T-helper 17 cell (primary cell): ENCODE data around the gene ITPR1. TPM values are rescaled to one million over a fixed set of nuclear protein-coding genes. Genes with fewer than 3 reads are reported as not detected.
"Not testable (repeated sequence)": the region's sequence is repeated elsewhere in the genome, so short reads cannot be mapped to it uniquely, and the experiment has no call there.

Experiments used
- ATAC-seq: fragments of 150-1000 bp; cut with Tn5 transposase; 2 replicates; pipeline ENCODE4 v1.10.0; 2021; ENCODE audit warnings: mild to moderate bottlenecking, moderate library complexity
- DNase-seq, 3 donors: peaks; one replicate each; pipeline versions ENCODE4 v3.0.0 to v3.0.0-alpha.2; 2020 to 2021
- H3K9me3 ChIP-seq: one replicate; pipeline ENCODE4 v1.7.0; 2013; ENCODE audit warnings: low read length, mild to moderate bottlenecking; ENCODE audit not compliant: control insufficient read depth, poor library complexity, severe bottlenecking
- H3K27ac Mint-ChIP-seq: one replicate; pipeline ENCODE4 v1.8.0; 2022; ENCODE audit warnings: mild to moderate bottlenecking, moderate library complexity, mixed read lengths
- H3K27me3 Mint-ChIP-seq: one replicate; pipeline ENCODE4 v1.8.0; 2022; ENCODE audit warnings: mixed read lengths
- H3K36me3 Mint-ChIP-seq: one replicate; pipeline ENCODE4 v1.8.0; 2022; ENCODE audit warnings: low read depth, mixed read lengths
- H3K4me1 Mint-ChIP-seq: one replicate; pipeline ENCODE4 v1.8.0; 2022; ENCODE audit warnings: mild to moderate bottlenecking, mixed read lengths
- H3K4me3 Mint-ChIP-seq: one replicate; pipeline ENCODE4 v1.8.0; 2022; ENCODE audit warnings: mild to moderate bottlenecking, moderate library complexity, mixed read lengths
- total RNA-seq, 4 donors: library from RNA in 2 of 4; stranded (reverse) in 2 of 4; gene quantifications; one replicate each; pipeline ENCODE4 v1.2.3 and lab custom pipeline; 2022 to 2026

The ITPR1 gene
- total RNA-seq (100 to 1,000 TPM in 1 of 2 donors, 10 to 100 TPM in 1; 92.0 to 102 TPM), total RNA-seq (lab: John Stamatoyannopoulos, UW) (127 to 148 reads per million in 2 donors)

GRCh38 chr3:4493014-4493940 lies at the start of gene ITPR1:
TSS of gene ITPR1 (plus strand) at chr3:4493348. CDS start at chr3:4516492, 23,144 bp downstream.
- Mint-ChIP-seq H3K27ac (peak within 1 kb of the TSS; percentile 96), H3K4me3 (peak within 1 kb of the TSS; percentile 95), H3K27me3 (peaks cover 7% of the 10 kb centered on the region), H3K4me1 (peaks cover 47% of the 10 kb centered on the region), H3K36me3 (peaks cover 4% of the 10 kb centered on the region)
- ATAC-seq (peak; percentile 91), DNase-seq (peak; percentile 93 to 97 (median 96))
- H3K9me3 ChIP-seq = no peaks in the 10 kb centered on the region

DNA sequence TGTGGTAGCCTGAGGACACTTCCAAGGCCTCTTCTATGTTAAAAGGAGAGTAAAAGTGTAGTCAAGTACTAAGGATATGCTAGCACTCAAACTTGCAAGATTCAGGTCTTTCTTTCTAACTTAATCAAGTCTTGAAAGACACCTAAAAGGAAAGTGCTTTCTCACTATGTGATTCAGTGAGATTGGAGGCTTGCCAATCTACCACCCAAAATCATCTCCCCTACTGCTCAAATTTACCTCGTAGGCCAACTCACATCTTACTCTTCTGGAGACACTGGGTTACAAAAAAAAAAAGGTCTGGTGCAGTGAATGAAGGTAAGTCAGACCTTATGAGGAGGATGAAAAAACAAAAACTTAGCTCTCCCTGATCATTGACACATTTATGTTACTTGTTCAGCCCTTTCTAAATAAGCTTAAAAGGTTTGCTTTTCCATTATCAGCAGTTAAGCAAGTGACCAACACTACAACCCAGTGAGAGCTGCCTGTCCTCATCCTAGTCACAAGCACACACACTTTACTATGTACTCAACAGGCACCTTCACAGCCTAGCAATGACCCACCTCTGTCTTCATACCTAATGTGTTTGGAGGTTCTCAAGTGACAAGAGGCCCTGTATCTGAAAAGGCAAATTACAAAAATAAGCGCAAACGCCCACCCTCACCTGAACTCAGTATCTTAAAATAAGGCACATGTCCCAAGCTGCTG lies 45.7 kb upstream of the ITPR1 start:
- Mint-ChIP-seq H3K36me3 (peaks cover 22% of the 10 kb centered on the region), H3K4me1 (peaks cover 11% of the 10 kb centered on the region), H3K27me3 (no peaks in the 10 kb centered on the region), H3K4me3 (no peak overlapping the region), H3K27ac (no peak overlapping the region)
- ATAC-seq (no peak), DNase-seq (no peak)
- H3K9me3 ChIP-seq = no peaks in the 10 kb centered on the region

DNA sequence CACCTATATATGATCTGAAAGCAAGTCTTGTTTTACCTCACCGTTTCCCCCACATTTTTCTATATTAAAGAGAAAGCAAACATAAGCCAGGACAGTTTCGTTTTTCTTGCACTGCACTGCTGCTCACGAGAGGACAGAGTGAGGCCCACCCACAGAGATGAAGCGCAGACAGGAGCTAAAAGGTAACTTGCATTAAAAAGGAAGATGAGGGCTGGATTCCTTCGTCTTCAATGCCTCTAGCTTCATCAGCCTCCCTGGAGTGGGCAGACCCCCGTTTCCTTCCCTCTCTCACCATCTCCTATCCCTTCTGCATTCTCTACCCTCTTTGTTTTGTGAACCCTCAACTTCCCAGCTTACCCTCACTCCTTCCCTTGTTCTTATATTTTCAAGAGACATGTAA lies 45.0 kb upstream of the ITPR1 start:
- peak overlapping the region; percentile 43 for H3K27ac Mint-ChIP-seq
- H3K4me1 Mint-ChIP-seq = peaks cover 10% of the 10 kb centered on the region
- H3K9me3 ChIP-seq = no peaks in the 10 kb centered on the region
- H3K27me3 Mint-ChIP-seq = no peaks in the 10 kb centered on the region
- no peak overlapping the region for H3K4me3 Mint-ChIP-seq
- peaks cover 19% of the 10 kb centered on the region for H3K36me3 Mint-ChIP-seq
- ATAC-seq (no peak), DNase-seq (no peak)

DNA sequence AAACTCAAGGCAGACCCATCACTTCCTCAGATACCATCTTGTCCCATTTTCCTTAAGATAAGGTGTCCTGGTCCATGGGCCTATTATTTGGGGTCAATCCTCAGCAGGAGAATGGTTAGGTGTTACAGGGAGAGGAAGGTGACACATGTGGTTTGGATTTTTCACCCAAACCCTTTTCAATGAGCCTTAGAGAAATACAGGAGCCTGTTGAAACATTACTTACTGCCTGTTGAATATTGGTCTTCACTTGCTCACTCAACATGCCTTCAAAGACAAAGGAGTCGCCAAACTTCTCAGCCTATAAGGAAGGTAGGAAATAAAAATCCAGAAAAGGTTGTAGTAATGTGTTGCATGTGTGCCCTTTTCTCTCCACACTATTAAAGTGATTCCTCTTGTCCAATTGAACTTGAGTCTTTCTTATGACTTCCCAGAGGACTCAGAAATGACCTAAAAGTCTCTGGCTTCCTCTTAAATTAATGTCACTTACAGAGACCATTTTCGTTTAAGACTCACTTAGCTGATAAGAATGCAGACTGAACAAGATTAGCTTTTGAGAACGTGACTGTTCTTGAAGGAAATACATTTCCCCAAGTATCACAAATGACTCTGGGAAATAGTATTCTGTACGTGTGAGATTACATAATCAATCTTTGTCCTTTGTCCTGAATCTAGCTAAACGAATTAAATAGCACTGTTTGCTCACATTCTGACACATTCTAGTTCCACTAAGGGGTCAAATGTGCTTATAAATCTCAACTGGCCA lies 43.9 kb upstream of the ITPR1 start:
- H3K36me3 Mint-ChIP-seq = peaks cover 19% of the 10 kb centered on the region
- no peak overlapping the region for H3K4me3 Mint-ChIP-seq
- H3K4me1 Mint-ChIP-seq = peaks cover 9% of the 10 kb centered on the region
- peak overlapping the region; percentile 43 for H3K27ac Mint-ChIP-seq
- no peak for ATAC-seq
- no peaks in the 10 kb centered on the region for H3K27me3 Mint-ChIP-seq
- DNase-seq = no peak
- H3K9me3 ChIP-seq = no peaks in the 10 kb centered on the region

DNA sequence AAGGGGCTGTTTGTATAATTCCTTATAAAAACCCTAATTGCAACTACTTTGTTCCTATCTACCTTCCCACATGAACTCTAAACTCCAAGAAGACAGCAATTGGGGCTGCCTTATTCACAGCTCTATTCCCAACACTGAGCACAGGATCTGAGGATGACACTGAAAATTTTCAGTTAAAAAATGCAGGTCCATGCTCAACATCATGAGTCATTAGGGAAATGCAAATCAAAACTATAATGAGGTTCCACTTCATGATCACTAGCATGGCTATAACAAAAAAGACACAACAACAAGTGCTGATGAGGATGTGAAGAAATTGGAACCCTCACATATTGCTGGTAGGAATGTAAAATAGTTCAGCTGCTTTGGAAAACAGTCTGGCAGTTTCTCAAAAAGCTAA lies 39.0 kb upstream of the ITPR1 start:
- no peak for DNase-seq
- H3K27ac Mint-ChIP-seq = no peak overlapping the region
- peaks cover 12% of the 10 kb centered on the region for H3K4me1 Mint-ChIP-seq
- H3K4me3 Mint-ChIP-seq = no peak overlapping the region
- no peaks in the 10 kb centered on the region for H3K9me3 ChIP-seq
- no peak for ATAC-seq
- H3K36me3 Mint-ChIP-seq = peaks cover 10% of the 10 kb centered on the region
- no peaks in the 10 kb centered on the region for H3K27me3 Mint-ChIP-seq

- not testable (repeated sequence) for H3K36me3 Mint-ChIP-seq, H3K4me3 Mint-ChIP-seq, ATAC-seq, H3K27me3 Mint-ChIP-seq, H3K9me3 ChIP-seq, DNase-seq, H3K27ac Mint-ChIP-seq
- H3K4me1 Mint-ChIP-seq = peaks cover 13% of the 10 kb centered on the region
Measured at GRCh38 chr3:4456780-4457179, 36.4 kb upstream of the ITPR1 start.

- ATAC-seq = no peak
- DNase-seq = no peak
- Mint-ChIP-seq H3K4me3 (no peak overlapping the region), H3K4me1 (peaks cover 16% of the 10 kb centered on the region), H3K36me3 (peaks cover 3% of the 10 kb centered on the region), H3K27ac (no peak overlapping the region), H3K27me3 (no peaks in the 10 kb centered on the region)
- H3K9me3 ChIP-seq = no peaks in the 10 kb centered on the region
Measured at GRCh38 chr3:4458961-4459360, 34.2 kb upstream of the ITPR1 start.

DNA sequence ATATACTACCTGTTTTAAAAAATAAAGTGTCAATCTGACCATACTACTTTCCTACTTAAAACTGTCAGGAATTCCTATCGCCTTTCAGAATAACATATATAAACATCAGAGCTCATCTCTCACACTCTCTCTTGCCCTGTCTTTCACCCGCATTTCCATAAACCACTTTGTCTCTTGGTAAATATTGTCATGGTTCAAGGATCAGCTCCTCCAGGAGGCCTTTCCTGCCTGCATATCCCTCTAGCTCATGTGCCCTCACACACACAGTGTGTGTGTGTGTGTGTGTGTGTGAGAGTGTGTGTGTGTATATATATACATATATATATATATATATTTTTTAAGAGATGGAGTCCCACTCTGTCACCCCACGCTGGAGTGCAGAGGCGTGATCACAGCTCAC lies 32.8 kb upstream of the ITPR1 start:
- H3K36me3 Mint-ChIP-seq = peaks cover 3% of the 10 kb centered on the region
- no peak overlapping the region for H3K4me3 Mint-ChIP-seq
- H3K4me1 Mint-ChIP-seq = peaks cover 15% of the 10 kb centered on the region
- DNase-seq (no peak), ATAC-seq (no peak)
- no peaks in the 10 kb centered on the region for H3K27me3 Mint-ChIP-seq
- H3K9me3 ChIP-seq = no peaks in the 10 kb centered on the region
- no peak overlapping the region for H3K27ac Mint-ChIP-seq

DNA sequence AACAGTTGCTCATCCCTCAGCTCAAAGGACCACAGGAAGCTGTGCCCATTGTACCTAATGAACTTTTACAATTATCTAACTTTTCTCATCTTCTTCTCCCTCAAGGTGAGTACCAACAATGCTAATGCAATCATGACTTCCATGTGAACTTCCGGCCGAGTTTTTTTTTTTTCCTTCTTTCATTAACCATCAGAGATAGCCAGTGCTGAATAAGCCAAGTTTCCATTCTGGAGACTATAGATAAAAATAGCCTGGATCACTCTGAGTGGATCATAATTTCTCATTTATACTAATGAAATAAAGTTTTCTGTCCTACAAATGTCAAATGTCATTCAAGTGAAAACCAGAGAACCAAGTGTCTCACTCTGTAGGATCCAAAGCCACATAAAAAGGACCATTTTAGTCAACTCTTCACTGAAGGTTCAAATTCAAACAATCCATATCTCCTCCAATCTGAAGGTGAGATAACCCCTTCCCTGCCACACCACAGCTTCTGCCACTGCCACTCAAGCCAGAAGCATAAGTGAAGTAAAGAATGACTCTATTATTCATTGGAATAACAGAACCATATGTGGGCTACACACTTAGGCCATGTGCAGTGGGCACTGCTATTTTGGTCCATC lies 31.6 kb upstream of the ITPR1 start:
- Mint-ChIP-seq H3K27ac (no peak overlapping the region), H3K4me1 (peaks cover 18% of the 10 kb centered on the region), H3K27me3 (no peaks in the 10 kb centered on the region), H3K4me3 (no peak overlapping the region), H3K36me3 (peaks cover 3% of the 10 kb centered on the region)
- ATAC-seq (no peak), DNase-seq (no peak)
- H3K9me3 ChIP-seq = no peaks in the 10 kb centered on the region

- H3K27me3 Mint-ChIP-seq = no peaks in the 10 kb centered on the region
- no peak overlapping the region for H3K4me3 Mint-ChIP-seq
- H3K27ac Mint-ChIP-seq = no peak overlapping the region
- no peak for ATAC-seq
- H3K36me3 Mint-ChIP-seq = peaks cover 3% of the 10 kb centered on the region
- DNase-seq = no peak
- no peaks in the 10 kb centered on the region for H3K9me3 ChIP-seq
- peaks cover 21% of the 10 kb centered on the region for H3K4me1 Mint-ChIP-seq
Measured at GRCh38 chr3:4462369-4463040, 30.6 kb upstream of the ITPR1 start.

GRCh38 chr3:4464576-4464975 lies 28.6 kb upstream of the ITPR1 start:
- no peak for DNase-seq
- no peaks in the 10 kb centered on the region for H3K36me3 Mint-ChIP-seq
- peaks cover 17% of the 10 kb centered on the region for H3K4me1 Mint-ChIP-seq
- no peaks in the 10 kb centered on the region for H3K9me3 ChIP-seq
- no peak for ATAC-seq
- H3K4me3 Mint-ChIP-seq = no peak overlapping the region
- peak overlapping the region; percentile 88 for H3K27ac Mint-ChIP-seq
- H3K27me3 Mint-ChIP-seq = no peaks in the 10 kb centered on the region

GRCh38 chr3:4466741-4467521 lies 26.2 kb upstream of the ITPR1 start, which contains the start of gene SUMF1:
TSS of gene SUMF1 (minus strand) at chr3:4467269. CDS start at chr3:4467245, 24 bp downstream.
- H3K4me1 Mint-ChIP-seq = peaks cover 11% of the 10 kb centered on the region
- peak; percentile 59 to 60 (median 60) for DNase-seq

More at GRCh38 chr3:4466741-4467521, 26.2 kb upstream of the ITPR1 start, which contains the start of gene SUMF1:
- no peaks in the 10 kb centered on the region for H3K9me3 ChIP-seq
- no peaks in the 10 kb centered on the region for H3K36me3 Mint-ChIP-seq
- peak; percentile 98 for ATAC-seq
- peak within 1 kb of the TSS; percentile 88 for H3K27ac Mint-ChIP-seq
- H3K27me3 Mint-ChIP-seq = no peaks in the 10 kb centered on the region
- H3K4me3 Mint-ChIP-seq = peak within 1 kb of the TSS; percentile 92
